Endothelial cell of umbilical vein (primary cell): ENCODE measurements around the gene CSNK1A1.

ENCODE experiments used
- CTCF ChIP-seq, 2 donors: IDR thresholded peaks; 1 replicate in 1 of 2; 2 replicates in 1 of 2; pipeline ENCODE4 v1.5.1; 2011; ENCODE audit warnings: low read length in 2 of 2, mild to moderate bottlenecking in 2 of 2, moderate library complexity in 2 of 2, control low read depth in 1 of 2, inconsistent platforms in 1 of 2, low read depth in 1 of 2; ENCODE audit not compliant: insufficient read depth in 1 of 2; ENCODE audit errors: extremely low read depth in 1 of 2
- EZH2 ChIP-seq: IDR thresholded peaks from 2 replicates; pipeline ENCODE4 v1.6.1; 2012; ENCODE audit warnings: borderline replicate concordance, low read depth, mild to moderate bottlenecking, moderate library complexity, low read length, inconsistent platforms; ENCODE audit not compliant: severe bottlenecking
- GATA2 ChIP-seq: IDR thresholded peaks from 2 replicates; pipeline ENCODE4 v1.7.0; 2011; ENCODE audit warnings: low read depth, mild to moderate bottlenecking, moderate library complexity, mixed read lengths, low read length; ENCODE audit not compliant: insufficient read length, insufficient read depth
- MAX ChIP-seq: IDR thresholded peaks from 2 replicates; pipeline ENCODE4 v1.6.1; 2011; ENCODE audit not compliant: insufficient read depth, insufficient read length
- MYC ChIP-seq: IDR thresholded peaks from one replicate; pipeline ENCODE4 v1.6.1; 2011; ENCODE audit warnings: mild to moderate bottlenecking, low read depth, low read length
- POLR2A ChIP-seq: IDR thresholded peaks from 2 replicates; pipeline ENCODE4 v1.6.1; 2012; ENCODE audit warnings: low read depth, mild to moderate bottlenecking, control low read depth, low read length
- POLR2AphosphoS5 ChIP-seq: IDR thresholded peaks from 2 replicates; pipeline ENCODE4 v1.6.1; 2012; ENCODE audit warnings: low read depth, mild to moderate bottlenecking, control low read depth, low read length, moderate library complexity; ENCODE audit not compliant: insufficient read depth

- no peak for TF ChIP-seq POLR2A
- TF ChIP-seq CTCF (IDR thresholded peaks at IDR 0.05; ENCODE audit: extremely low read depth in 1 of 2, insufficient read depth in 1 of 2, low read depth in 1 of 2, low read length in 2 of 2) = no peak
- TF ChIP-seq MAX = no peak
- TF ChIP-seq EZH2 = no peak
- TF ChIP-seq POLR2AphosphoS5 = no peak
- TF ChIP-seq MYC = no peak
- TF ChIP-seq GATA2 = no peak
Measured at GRCh38 chr5:149576021-149576420, 24.8 kb upstream of the CSNK1A1 start.
